ENCODE data around the gene CACNA1G. TPM values are rescaled to one million over a fixed set of nuclear protein-coding genes. Genes with fewer than 3 reads are reported as not detected.
A peak's percentile ranks its signal among the peaks of the same experiment; 100 is the strongest.

CACNA1G gene
- total RNA-seq, 4 donors from 2014 or later, result 0.11 to 0.38 (median 0.13) TPM; not detected in 1

DNA sequence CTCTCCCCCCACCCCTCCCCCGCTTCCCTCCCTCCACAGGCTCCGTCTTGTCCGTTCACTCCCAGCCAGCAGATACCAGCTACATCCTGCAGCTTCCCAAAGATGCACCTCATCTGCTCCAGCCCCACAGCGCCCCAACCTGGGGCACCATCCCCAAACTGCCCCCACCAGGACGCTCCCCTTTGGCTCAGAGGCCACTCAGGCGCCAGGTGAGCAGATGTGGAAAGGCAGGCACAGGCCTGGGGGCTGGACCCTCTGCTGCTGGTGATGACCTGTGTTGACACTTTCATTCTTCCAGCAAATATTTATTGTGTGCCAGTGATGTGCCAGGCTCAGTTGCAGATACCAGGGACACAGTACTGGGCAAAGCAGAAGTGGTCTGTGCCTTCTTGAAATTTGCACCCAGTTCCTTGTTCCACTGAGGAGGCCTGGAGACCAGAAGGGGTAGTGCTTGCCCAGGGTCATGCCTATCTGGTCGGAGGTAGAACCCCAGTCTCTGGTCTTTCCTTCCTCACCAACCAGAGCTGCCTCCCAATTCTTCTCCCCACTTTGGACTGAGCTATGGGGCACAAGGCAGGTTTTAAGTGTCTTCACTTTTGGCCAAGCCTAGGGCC lies 63.9 kb downstream of the CACNA1G start:
- no peak for TF ChIP-seq CTCF (IDR thresholded peaks at IDR 0.05)
- no peak for TF ChIP-seq POLR2A (IDR thresholded peaks at IDR 0.05)
- H3K27me3 ChIP-seq, result peaks cover 0 to 71% (median 0%) of the 10 kb centered on the region in 4 donors
- H3K27ac ChIP-seq, result no peak overlapping the region
- DNase-seq, result no peak
- intact Hi-C loops (cut with DNase I), result loop anchor here (10.0 kb wide), 1 partner anchor 140 kb away; no protein-coding TSS in a partner anchor
- H3K4me3 ChIP-seq, result no peak overlapping the region
- peaks cover 0 to 8% (median 0%) of the 10 kb centered on the region in 3 donors for H3K4me1 ChIP-seq
- no peaks in the 10 kb centered on the region for H3K9me3 ChIP-seq
- H3K36me3 ChIP-seq, result no peaks in the 10 kb centered on the region
- 75 to 100% methylated on average over 1 to 3 of the region's 7 CpGs for WGBS, 2 donors

DNA sequence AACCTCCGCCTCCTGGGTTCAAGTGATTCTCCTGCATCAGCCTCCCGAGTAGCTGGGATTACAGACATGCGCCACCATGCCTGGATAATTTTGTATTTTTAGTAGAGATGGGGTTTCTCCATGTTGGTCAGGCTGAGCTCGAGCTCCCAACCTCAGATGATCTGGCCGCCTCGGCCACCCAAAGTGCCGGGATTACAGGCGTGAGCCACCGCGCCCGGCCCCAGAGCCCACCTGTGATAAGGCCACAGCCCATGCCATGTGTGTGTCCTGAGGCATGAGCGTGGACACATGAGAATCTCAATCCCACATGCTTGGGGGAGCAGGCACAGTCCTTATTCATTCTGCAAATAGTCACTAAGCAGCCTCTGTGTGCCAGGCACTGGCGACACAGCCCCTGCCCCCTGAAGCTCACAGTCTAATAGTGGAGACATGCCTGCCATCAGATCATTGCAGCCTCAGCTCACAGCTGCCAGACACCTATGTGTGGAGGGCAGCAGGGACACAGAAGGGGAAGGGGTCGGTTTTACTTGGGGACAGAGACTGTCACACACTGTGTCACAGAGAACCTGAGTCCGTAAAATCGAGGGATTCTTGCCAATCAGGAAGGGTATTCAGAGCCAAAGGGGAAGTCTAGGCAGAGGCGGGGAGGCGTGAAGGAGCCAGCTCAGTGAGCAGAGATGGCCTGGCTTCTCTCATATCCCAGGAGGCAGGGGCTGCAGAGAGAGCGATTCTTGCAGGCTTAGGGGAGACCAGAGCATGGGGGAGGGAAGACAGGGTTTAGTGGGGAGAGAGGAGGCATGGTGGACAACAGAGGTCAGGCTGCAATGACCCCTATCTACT lies 64.7 kb downstream of the CACNA1G start:
- Histone ChIP-seq H3K36me3 (no peaks in the 10 kb centered on the region), H3K4me3 (no peak overlapping the region), H3K4me1 (peaks cover 0 to 9% (median 0%) of the 10 kb centered on the region in 3 donors), H3K9me3 (no peaks in the 10 kb centered on the region), H3K27ac (no peak overlapping the region), H3K27me3 (peaks cover 0 to 72% (median 0%) of the 10 kb centered on the region in 4 donors)
- WGBS, 2 donors, result 62 to 77% methylated on average over 7 to 8 of the region's 19 CpGs
- intact Hi-C loops (cut with DNase I), result loop anchor here (10.0 kb wide), 1 partner anchor 140 kb away; no protein-coding TSS in a partner anchor
- no peak for DNase-seq
- no peak for TF ChIP-seq POLR2A (IDR thresholded peaks at IDR 0.05)

DNA sequence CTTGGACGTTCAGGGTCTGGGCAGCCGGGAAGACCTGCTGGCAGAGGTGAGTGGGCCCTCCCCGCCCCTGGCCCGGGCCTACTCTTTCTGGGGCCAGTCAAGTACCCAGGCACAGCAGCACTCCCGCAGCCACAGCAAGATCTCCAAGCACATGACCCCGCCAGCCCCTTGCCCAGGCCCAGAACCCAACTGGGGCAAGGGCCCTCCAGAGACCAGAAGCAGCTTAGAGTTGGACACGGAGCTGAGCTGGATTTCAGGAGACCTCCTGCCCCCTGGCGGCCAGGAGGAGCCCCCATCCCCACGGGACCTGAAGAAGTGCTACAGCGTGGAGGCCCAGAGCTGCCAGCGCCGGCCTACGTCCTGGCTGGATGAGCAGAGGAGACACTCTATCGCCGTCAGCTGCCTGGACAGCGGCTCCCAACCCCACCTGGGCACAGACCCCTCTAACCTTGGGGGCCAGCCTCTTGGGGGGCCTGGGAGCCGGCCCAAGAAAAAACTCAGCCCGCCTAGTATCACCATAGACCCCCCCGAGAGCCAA lies 65.6 kb downstream of the CACNA1G start:
- whole genome bisulfite sequencing, 2 donors, result 40 to 83% methylated on average over 1 to 2 of the region's 19 CpGs
- intact Hi-C loops (cut with DNase I), result loop anchor here (10.0 kb wide), 1 partner anchor 141 kb away; no protein-coding TSS in a partner anchor
- peaks cover 0 to 16% (median 0%) of the 10 kb centered on the region in 3 donors for H3K4me1 ChIP-seq
- TF ChIP-seq CTCF (IDR thresholded peaks at IDR 0.05), result peak; percentile 55 to 74 (median 64)
- no peak for TF ChIP-seq POLR2A (IDR thresholded peaks at IDR 0.05)
- DNase-seq, result no peak
- no peak overlapping the region for H3K27ac ChIP-seq
- H3K9me3 ChIP-seq, result no peaks in the 10 kb centered on the region
- no peak overlapping the region for H3K4me3 ChIP-seq
- H3K27me3 ChIP-seq, result peaks cover 0 to 73% (median 0%) of the 10 kb centered on the region in 4 donors
- no peaks in the 10 kb centered on the region for H3K36me3 ChIP-seq

DNA sequence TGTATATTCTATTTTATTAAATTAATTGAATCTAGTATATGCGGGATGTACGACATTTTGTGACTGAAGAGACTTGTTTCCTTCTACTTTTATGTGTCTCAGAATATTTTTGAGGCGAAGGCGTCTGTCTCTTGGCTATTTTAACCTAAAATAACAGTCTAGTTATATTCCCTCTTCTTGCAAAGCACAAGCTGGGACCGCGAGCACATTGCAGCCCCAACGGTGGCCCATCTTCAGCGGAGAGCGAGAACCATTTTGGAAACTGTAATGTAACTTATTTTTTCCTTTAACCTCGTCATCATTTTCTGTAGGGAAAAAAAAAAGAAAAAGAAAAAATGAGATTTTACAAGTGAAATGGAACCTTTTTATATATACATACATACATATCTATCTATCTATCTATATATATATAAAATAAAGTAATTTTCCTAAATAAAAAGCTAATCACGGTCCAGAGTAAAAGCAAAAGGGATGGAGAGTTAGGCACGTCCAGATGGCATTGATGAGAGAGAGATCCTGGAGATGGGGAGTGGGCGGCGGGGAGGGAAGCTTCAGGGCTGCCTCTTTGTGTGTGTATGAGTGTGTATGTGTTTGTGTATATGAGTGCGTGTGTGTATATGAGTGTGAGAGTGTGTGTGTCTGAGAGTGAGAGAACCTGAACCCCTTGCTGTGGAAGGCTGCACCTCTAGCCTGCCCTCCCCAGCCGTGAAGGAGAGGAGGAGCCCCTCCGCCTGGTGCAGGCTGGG lies 66.7 kb downstream of the CACNA1G start:
- no peak overlapping the region for H3K27ac ChIP-seq
- DNase-seq, result no peak
- no peak overlapping the region for H3K4me3 ChIP-seq
- WGBS, 2 donors, result 83% methylated on average over 17 of the region's 17 CpGs
- intact Hi-C loops (cut with DNase I), result loop anchor here (10.0 kb wide), 1 partner anchor 142 kb away; no protein-coding TSS in a partner anchor
- no peaks in the 10 kb centered on the region for H3K36me3 ChIP-seq
- no peaks in the 10 kb centered on the region for H3K9me3 ChIP-seq
- H3K4me1 ChIP-seq, result peaks cover 0 to 16% (median 0%) of the 10 kb centered on the region in 3 donors
- peaks cover 0 to 76% (median 0%) of the 10 kb centered on the region in 4 donors for H3K27me3 ChIP-seq
- TF ChIP-seq POLR2A (IDR thresholded peaks at IDR 0.05) (no peak), CTCF (IDR thresholded peaks at IDR 0.05) (no peak)

Data from esophagus squamous epithelium (tissue), 5 donors.